HCT116 (cell line): ENCODE measurements around the gene RTN1. TPM values are rescaled to one million over a fixed set of nuclear protein-coding genes. Genes with fewer than 3 reads are reported as not detected.

Experiments
- ATAC-seq: fragments of 200-7000 bp; cut with Tn5 transposase; 2 replicates; pipeline ENCODE4 v1.9.1; 2020; ENCODE audit warnings: mild to moderate bottlenecking, moderate library complexity
- BruUV-seq: library from RNA; stranded (reverse); fragments of 400-500 nt; replicated peaks from 2 replicates; lab custom pipeline; 2021; lab: Mats Ljungman, UMichigan
- CTCF ChIA-PET: fragments of 300-600 bp; sonication (Branson Sonifier 250); formaldehyde crosslinking; loops from one replicate; lab custom pipeline; 2021; ENCODE audit warnings: antibody characterized with exemption; lab: Charles Lee
- POLR2A ChIA-PET: fragments of 300-600, 350-600 bp; sonication (Branson Sonifier 250); formaldehyde crosslinking; loops from one replicate; lab custom pipeline; 2021; ENCODE audit warnings: antibody characterized with exemption; lab: Charles Lee
- RAD21 ChIA-PET, 2 experiments: fragments of 300-600 bp; sonication (Branson Sonifier 250); formaldehyde crosslinking; loops; one replicate each; lab custom pipeline; 2023; ENCODE audit warnings: low total read pairs in 2 of 2; ENCODE audit not compliant: uncharacterized antibody in 2 of 2, unreplicated experiment in 2 of 2, low non-redundant PET in 1 of 2; lab: Charles Lee
- DNase-seq: peaks from one replicate; pipeline ENCODE4 v3.0.0-alpha.2; 2010; ENCODE audit warnings: low read depth, low spot score
- H2AFZ ChIP-seq: fragments of 200-600 bp; shearing (Covaris generic), sonication (generic); 2 replicates; pipeline ENCODE4 v1.6.1; 2017; ENCODE audit warnings: low read depth, mixed run types, mixed read lengths, antibody characterized with exemption, low read length; ENCODE audit not compliant: poor library complexity, severe bottlenecking
- H3K27ac ChIP-seq: 2 replicates; pipeline ENCODE4 v1.5.1; 2012; ENCODE audit warnings: low read depth, low read length
- H3K27me3 ChIP-seq: fragments of 200-600 bp; sonication (generic); 2 replicates; pipeline ENCODE4 v1.6.1; 2016; ENCODE audit warnings: mixed run types, low read length, mixed read lengths; ENCODE audit not compliant: insufficient read depth
- H3K36me3 ChIP-seq, 2 experiments: fragments of 200-500 bp in 1 of 2; fragments of 200-600 bp in 1 of 2; sonication (Bioruptor generic) in 1 of 2; sonication (generic) in 1 of 2; 2 replicates each; pipeline versions ENCODE4 v1.5.1 to v1.6.1; 2014 to 2016; ENCODE audit warnings: low read length in 2 of 2, inconsistent platforms in 1 of 2, mixed read lengths in 1 of 2, mixed run types in 1 of 2; ENCODE audit not compliant: insufficient read depth in 2 of 2, control insufficient read depth in 1 of 2
- H3K4me1 ChIP-seq, 2 experiments: fragments of 200-600 bp in 1 of 2; sonication (generic) in 1 of 2; 2 replicates each; pipeline versions ENCODE4 v1.5.1 to v1.6.1; 2012 to 2017; ENCODE audit warnings: low read length in 2 of 2, inconsistent platforms in 1 of 2, mild to moderate bottlenecking in 1 of 2, mixed read lengths in 1 of 2, mixed run types in 1 of 2, moderate library complexity in 1 of 2; ENCODE audit not compliant: insufficient read depth in 2 of 2, control insufficient read depth in 1 of 2
- H3K4me2 ChIP-seq: fragments of 200-600 bp; sonication (generic); 2 replicates; pipeline ENCODE4 v1.6.1; 2017; ENCODE audit warnings: mixed run types, low read length, mixed read lengths
- H3K4me3 ChIP-seq, 2 experiments: fragments of 200-600 bp in 1 of 2; sonication (generic) in 1 of 2; replicated peaks in 1 of 2; 2 replicates each; pipeline ENCODE4 v1.5.1; 2011 to 2016; ENCODE audit warnings: low read length in 2 of 2, control low read depth in 1 of 2, low read depth in 1 of 2, mild to moderate bottlenecking in 1 of 2, mixed read lengths in 1 of 2, mixed run types in 1 of 2
- H3K79me2 ChIP-seq: fragments of 200-600 bp; sonication (generic); 2 replicates; pipeline ENCODE4 v1.6.1; 2017; ENCODE audit warnings: mild to moderate bottlenecking, mixed run types, low read length, moderate library complexity, mixed read lengths; ENCODE audit not compliant: insufficient read depth
- H3K9ac ChIP-seq: fragments of 200-600 bp; sonication (generic); 2 replicates; pipeline ENCODE4 v1.6.1; 2016; ENCODE audit warnings: low read length, mixed read lengths
- H3K9me2 ChIP-seq: fragments of 200-600 bp; sonication (generic), shearing (Covaris generic); 2 replicates; pipeline ENCODE4 v1.6.1; 2017; ENCODE audit warnings: mixed run types, mild to moderate bottlenecking, moderate library complexity; ENCODE audit not compliant: insufficient read depth
- H3K9me3 ChIP-seq, 2 experiments: fragments of 200-500 bp in 1 of 2; fragments of 200-600 bp in 1 of 2; sonication (Bioruptor generic) in 1 of 2; sonication (generic) in 1 of 2; 2 replicates each; pipeline ENCODE4 v1.6.1; 2014 to 2017; ENCODE audit warnings: low read length in 2 of 2, mixed read lengths in 2 of 2, inconsistent platforms in 1 of 2, low read depth in 1 of 2, mild to moderate bottlenecking in 1 of 2, mixed run types in 1 of 2, moderate library complexity in 1 of 2; ENCODE audit not compliant: control insufficient read depth in 1 of 2, insufficient read depth in 1 of 2
- H4K20me1 ChIP-seq: fragments of 200-600 bp; sonication (generic), shearing (Covaris generic); 2 replicates; pipeline ENCODE4 v1.6.1; 2017; ENCODE audit warnings: mixed run types, mild to moderate bottlenecking, moderate library complexity; ENCODE audit not compliant: insufficient read depth
- CBX3 ChIP-seq: IDR thresholded peaks from 2 replicates; pipeline ENCODE4 v1.6.1; 2012; ENCODE audit warnings: low read depth
- CEBPB ChIP-seq: IDR thresholded peaks from 2 replicates; pipeline ENCODE4 v1.6.1; 2012; ENCODE audit warnings: low read depth
- EGR1 ChIP-seq: IDR thresholded peaks from 2 replicates; pipeline ENCODE4 v1.6.1; 2012; ENCODE audit warnings: low read depth
- ELF1 ChIP-seq: IDR thresholded peaks from 2 replicates; pipeline ENCODE4 v1.6.1; 2012; ENCODE audit warnings: low read depth, borderline replicate concordance
- EZH2 ChIP-seq: fragments of 200-600 bp; sonication (generic); IDR thresholded peaks from 2 replicates; pipeline ENCODE4 v1.6.1; 2017; ENCODE audit warnings: antibody characterized with exemption, mixed run types
- EZH2phosphoT487 ChIP-seq: fragments of 200-600 bp; IDR thresholded peaks from 2 replicates; pipeline ENCODE4 v1.6.1; 2018; ENCODE audit warnings: antibody characterized with exemption, borderline replicate concordance
- FOSL1 ChIP-seq: IDR thresholded peaks from 2 replicates; pipeline ENCODE4 v1.6.1; 2012; ENCODE audit warnings: low read depth
- JUND ChIP-seq: IDR thresholded peaks from 2 replicates; pipeline ENCODE4 v1.6.1; 2012
- POLR2AphosphoS5 ChIP-seq: IDR thresholded peaks from 2 replicates; pipeline ENCODE4 v1.6.1; 2011; ENCODE audit warnings: mild to moderate bottlenecking, low read depth, low read length, moderate library complexity
- RAD21 ChIP-seq: IDR thresholded peaks from 2 replicates; pipeline ENCODE4 v1.6.1; 2012; ENCODE audit warnings: low read depth, mild to moderate bottlenecking
- SP1 ChIP-seq: IDR thresholded peaks from 2 replicates; pipeline ENCODE4 v1.6.1; 2012; ENCODE audit warnings: low read depth
- SRF ChIP-seq: IDR thresholded peaks from 2 replicates; pipeline ENCODE4 v1.6.1; 2012; ENCODE audit warnings: low read depth
- YY1 ChIP-seq: IDR thresholded peaks from 2 replicates; pipeline ENCODE4 v1.6.1; 2011; ENCODE audit warnings: low read length, low read depth, moderate library complexity, mild to moderate bottlenecking; ENCODE audit not compliant: insufficient replicate concordance; ENCODE audit errors: extremely low read depth
- ZFX ChIP-seq: fragments of 450-650 bp; IDR thresholded peaks from 2 replicates; pipeline ENCODE4 v1.6.1; 2017
- ZNF274 ChIP-seq: fragments of 200-500 bp; sonication (Bioruptor generic); IDR thresholded peaks from 2 replicates; pipeline ENCODE4 v1.6.1; 2014; ENCODE audit warnings: mild to moderate bottlenecking, low read depth, low read length, inconsistent platforms
- intact Hi-C: fragments of 100-400 bp; cut with micrococcal nuclease; formaldehyde crosslinking; loops from 2 replicates; pipeline ENCODE4 v1.10.0; 2022
- total RNA-seq: library from RNA; stranded (reverse); gene quantifications from one replicate; pipeline ENCODE4 v1.2.1, GENCODE V29; 2021; ENCODE audit not compliant: unreplicated experiment
- TF ChIP-seq, protein P1 (sequence below): IDR thresholded peaks from 2 replicates; pipeline ENCODE4 v1.6.1; 2011; ENCODE audit warnings: mild to moderate bottlenecking, low read length, moderate library complexity; ENCODE audit not compliant: insufficient replicate concordance; ENCODE audit errors: extremely low read depth
- TF ChIP-seq, protein P2 (sequence below): IDR thresholded peaks from 2 replicates; pipeline ENCODE4 v1.6.1; 2012
- TF ChIP-seq, protein P3 (sequence below): IDR thresholded peaks from 2 replicates; pipeline ENCODE4 v1.6.1; 2012; ENCODE audit warnings: low read depth
- TF ChIP-seq, protein P4 (sequence below): IDR thresholded peaks from 2 replicates; pipeline ENCODE4 v1.6.1; 2012
- TF ChIP-seq, protein P5 (sequence below), 3 experiments: fragments of 200-600 bp in 1 of 3; sonication (generic) in 1 of 3; IDR thresholded peaks in 2 of 3; conservative IDR thresholded peaks in 1 of 3; 2 replicates each; pipeline ENCODE4 v1.5.1; 2012 to 2017; ENCODE audit warnings: low read depth in 2 of 3, low read length in 2 of 3, antibody characterized with exemption in 1 of 3, borderline replicate concordance in 1 of 3, control low read depth in 1 of 3, mild to moderate bottlenecking in 1 of 3, mixed read lengths in 1 of 3, mixed run types in 1 of 3, moderate library complexity in 1 of 3; ENCODE audit not compliant: insufficient read depth in 1 of 3

RTN1 gene
- total RNA-seq, 1 experiment from 2014 or later: 0.57 TPM

DNA sequence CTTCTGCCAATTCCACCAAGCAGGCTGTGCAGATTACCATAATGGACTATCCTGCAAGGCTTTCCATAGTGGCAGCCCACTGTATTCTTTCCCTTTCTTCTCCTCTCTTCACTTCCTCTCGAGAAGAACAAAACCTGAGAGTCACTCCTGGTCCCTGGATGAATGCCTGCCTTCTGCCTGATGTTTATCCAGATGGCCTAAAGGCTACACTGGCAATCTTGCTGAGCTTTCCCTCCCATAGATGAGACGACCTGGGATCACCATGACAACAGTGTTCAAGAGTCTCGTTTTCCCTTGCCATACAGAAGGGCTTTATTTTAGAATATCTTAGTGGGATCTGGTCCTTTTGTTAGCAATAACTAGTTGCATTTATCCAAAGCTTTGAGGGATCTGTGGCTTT is 142.3 kb downstream of the RTN1 start:
- H3K4me2 ChIP-seq: no peak overlapping the region
- ChIA-PET RAD21 (no interaction called here), POLR2A (no interaction called here), CTCF (no interaction called here)
- DNase-seq (no peak), ATAC-seq (no peak)
- no peak overlapping the region for H2AFZ ChIP-seq
- no TSS peak for BruUV-seq
- H3K27ac ChIP-seq: no peak overlapping the region
- H3K9me3 ChIP-seq: no peaks in the 10 kb centered on the region
- no peaks in the 10 kb centered on the region for H3K9me2 ChIP-seq
- H3K79me2 ChIP-seq: no peaks in the 10 kb centered on the region
- no peak for TF ChIP-seq YY1
- TF ChIP-seq, protein P1, sequence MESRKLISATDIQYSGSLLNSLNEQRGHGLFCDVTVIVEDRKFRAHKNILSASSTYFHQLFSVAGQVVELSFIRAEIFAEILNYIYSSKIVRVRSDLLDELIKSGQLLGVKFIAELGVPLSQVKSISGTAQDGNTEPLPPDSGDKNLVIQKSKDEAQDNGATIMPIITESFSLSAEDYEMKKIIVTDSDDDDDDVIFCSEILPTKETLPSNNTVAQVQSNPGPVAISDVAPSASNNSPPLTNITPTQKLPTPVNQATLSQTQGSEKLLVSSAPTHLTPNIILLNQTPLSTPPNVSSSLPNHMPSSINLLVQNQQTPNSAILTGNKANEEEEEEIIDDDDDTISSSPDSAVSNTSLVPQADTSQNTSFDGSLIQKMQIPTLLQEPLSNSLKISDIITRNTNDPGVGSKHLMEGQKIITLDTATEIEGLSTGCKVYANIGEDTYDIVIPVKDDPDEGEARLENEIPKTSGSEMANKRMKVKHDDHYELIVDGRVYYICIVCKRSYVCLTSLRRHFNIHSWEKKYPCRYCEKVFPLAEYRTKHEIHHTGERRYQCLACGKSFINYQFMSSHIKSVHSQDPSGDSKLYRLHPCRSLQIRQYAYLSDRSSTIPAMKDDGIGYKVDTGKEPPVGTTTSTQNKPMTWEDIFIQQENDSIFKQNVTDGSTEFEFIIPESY: no peak
- no peak for TF ChIP-seq EZH2phosphoT487
- no peak for TF ChIP-seq SRF
- no peak for TF ChIP-seq POLR2AphosphoS5
- TF ChIP-seq EGR1: no peak
- TF ChIP-seq, protein P2, sequence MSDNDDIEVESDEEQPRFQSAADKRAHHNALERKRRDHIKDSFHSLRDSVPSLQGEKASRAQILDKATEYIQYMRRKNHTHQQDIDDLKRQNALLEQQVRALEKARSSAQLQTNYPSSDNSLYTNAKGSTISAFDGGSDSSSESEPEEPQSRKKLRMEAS: no peak
- TF ChIP-seq ZNF274: no peak
- TF ChIP-seq CEBPB: no peak
- TF ChIP-seq, protein P3, sequence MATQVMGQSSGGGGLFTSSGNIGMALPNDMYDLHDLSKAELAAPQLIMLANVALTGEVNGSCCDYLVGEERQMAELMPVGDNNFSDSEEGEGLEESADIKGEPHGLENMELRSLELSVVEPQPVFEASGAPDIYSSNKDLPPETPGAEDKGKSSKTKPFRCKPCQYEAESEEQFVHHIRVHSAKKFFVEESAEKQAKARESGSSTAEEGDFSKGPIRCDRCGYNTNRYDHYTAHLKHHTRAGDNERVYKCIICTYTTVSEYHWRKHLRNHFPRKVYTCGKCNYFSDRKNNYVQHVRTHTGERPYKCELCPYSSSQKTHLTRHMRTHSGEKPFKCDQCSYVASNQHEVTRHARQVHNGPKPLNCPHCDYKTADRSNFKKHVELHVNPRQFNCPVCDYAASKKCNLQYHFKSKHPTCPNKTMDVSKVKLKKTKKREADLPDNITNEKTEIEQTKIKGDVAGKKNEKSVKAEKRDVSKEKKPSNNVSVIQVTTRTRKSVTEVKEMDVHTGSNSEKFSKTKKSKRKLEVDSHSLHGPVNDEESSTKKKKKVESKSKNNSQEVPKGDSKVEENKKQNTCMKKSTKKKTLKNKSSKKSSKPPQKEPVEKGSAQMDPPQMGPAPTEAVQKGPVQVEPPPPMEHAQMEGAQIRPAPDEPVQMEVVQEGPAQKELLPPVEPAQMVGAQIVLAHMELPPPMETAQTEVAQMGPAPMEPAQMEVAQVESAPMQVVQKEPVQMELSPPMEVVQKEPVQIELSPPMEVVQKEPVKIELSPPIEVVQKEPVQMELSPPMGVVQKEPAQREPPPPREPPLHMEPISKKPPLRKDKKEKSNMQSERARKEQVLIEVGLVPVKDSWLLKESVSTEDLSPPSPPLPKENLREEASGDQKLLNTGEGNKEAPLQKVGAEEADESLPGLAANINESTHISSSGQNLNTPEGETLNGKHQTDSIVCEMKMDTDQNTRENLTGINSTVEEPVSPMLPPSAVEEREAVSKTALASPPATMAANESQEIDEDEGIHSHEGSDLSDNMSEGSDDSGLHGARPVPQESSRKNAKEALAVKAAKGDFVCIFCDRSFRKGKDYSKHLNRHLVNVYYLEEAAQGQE: no peak
- no peak for TF ChIP-seq JUND
- no peak for TF ChIP-seq ELF1
- TF ChIP-seq, protein P4, sequence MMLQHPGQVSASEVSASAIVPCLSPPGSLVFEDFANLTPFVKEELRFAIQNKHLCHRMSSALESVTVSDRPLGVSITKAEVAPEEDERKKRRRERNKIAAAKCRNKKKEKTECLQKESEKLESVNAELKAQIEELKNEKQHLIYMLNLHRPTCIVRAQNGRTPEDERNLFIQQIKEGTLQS: no peak
- TF ChIP-seq ZFX: no peak
- TF ChIP-seq RAD21: no peak
- TF ChIP-seq EZH2: no peak
- TF ChIP-seq, protein P5, sequence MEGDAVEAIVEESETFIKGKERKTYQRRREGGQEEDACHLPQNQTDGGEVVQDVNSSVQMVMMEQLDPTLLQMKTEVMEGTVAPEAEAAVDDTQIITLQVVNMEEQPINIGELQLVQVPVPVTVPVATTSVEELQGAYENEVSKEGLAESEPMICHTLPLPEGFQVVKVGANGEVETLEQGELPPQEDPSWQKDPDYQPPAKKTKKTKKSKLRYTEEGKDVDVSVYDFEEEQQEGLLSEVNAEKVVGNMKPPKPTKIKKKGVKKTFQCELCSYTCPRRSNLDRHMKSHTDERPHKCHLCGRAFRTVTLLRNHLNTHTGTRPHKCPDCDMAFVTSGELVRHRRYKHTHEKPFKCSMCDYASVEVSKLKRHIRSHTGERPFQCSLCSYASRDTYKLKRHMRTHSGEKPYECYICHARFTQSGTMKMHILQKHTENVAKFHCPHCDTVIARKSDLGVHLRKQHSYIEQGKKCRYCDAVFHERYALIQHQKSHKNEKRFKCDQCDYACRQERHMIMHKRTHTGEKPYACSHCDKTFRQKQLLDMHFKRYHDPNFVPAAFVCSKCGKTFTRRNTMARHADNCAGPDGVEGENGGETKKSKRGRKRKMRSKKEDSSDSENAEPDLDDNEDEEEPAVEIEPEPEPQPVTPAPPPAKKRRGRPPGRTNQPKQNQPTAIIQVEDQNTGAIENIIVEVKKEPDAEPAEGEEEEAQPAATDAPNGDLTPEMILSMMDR (IDR thresholded peaks at IDR 0.05 in 2 of 3, conservative IDR thresholded peaks at IDR 0.05 in 1 of 3; ENCODE audit: borderline replicate concordance in 1 of 3, insufficient read depth in 1 of 3, low read depth in 2 of 3, low read length in 2 of 3): no peak
- TF ChIP-seq CBX3: no peak
- no peak for TF ChIP-seq FOSL1
- TF ChIP-seq SP1: no peak
- no peak overlapping the region for H3K4me3 ChIP-seq
- H3K9ac ChIP-seq: no peak overlapping the region
- intact Hi-C loops: no loop called here
- H3K27me3 ChIP-seq: no peaks in the 10 kb centered on the region
- H4K20me1 ChIP-seq: no peaks in the 10 kb centered on the region
- peaks cover 0 to 4% of the 10 kb centered on the region in 2 experiments; a peak in 1 of 4 replicates for H3K4me1 ChIP-seq
- H3K36me3 ChIP-seq: no peaks in the 10 kb centered on the region
